GM12873 (cell line): Measurements from ENCODE around the gene PARD3.

Experiments used
- CTCF ChIP-seq: IDR thresholded peaks from 2 replicates; pipeline ENCODE4 v1.5.1; 2012; ENCODE audit warnings: low read depth, mild to moderate bottlenecking, moderate library complexity, low read length, control low read depth; ENCODE audit not compliant: insufficient read depth; ENCODE audit errors: missing control alignments

Gene PARD3

DNA sequence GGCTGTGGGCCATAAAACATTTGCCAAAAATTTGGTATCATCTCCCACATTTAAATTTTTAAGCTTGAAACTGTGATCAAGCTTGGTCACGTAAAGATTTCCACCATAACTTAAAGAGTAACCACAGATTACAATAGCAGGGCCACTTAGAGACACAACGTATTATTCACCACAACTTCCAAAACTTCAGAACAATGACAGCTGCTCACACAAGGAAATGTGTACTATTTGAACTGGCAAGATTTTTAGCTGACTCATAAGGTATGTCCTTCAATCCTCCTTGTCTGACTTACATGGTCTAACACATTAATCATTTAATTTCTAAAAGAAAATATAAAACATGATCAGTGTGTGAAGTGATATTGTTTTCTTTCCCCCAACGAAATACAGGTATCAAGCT is 234.5 kb downstream of the PARD3 start:
- TF ChIP-seq CTCF = no peak

DNA sequence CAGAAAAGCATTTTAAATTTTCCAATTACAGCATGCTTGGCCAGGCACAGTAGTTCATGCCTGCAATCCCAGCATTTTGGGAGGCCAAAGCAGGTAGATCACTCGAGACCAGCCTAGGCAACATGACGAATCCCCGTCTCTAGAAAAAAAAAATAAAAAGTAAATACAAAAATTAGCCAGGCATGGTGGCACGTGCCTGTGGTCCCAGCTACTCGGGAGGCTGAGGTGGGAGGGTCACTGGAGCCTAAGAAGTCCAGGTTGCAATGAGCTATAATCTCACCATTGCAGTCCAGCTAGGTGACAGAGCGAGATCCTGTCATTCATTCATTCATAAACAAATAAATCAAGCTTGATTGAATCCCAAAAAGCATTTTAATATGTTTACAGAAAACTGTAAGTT is 234.9 kb downstream of the PARD3 start:
- TF ChIP-seq CTCF = no peak

- no peak for TF ChIP-seq CTCF
Observed at GRCh38 chr10:34578468-34578867, 236.6 kb downstream of the PARD3 start.

DNA sequence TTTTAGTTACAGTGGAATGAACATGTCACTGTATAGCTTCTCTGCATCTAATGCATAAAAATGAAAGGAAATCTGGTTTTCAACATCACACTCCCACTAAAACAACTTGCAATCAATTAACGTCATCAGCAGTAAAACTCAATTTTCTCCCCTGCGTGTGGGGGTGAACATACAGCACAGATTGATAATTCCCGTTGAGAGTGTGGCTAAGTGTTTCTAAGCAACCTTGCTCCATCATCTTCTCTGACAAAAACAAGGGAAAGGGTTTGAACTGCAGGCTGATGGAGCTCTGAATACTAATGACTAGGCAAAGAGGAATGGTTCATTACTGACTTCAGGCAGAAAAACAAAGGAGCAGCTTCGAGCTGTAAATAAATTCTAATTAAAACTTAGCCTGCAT is 238.3 kb downstream of the PARD3 start:
- TF ChIP-seq CTCF = no peak

DNA sequence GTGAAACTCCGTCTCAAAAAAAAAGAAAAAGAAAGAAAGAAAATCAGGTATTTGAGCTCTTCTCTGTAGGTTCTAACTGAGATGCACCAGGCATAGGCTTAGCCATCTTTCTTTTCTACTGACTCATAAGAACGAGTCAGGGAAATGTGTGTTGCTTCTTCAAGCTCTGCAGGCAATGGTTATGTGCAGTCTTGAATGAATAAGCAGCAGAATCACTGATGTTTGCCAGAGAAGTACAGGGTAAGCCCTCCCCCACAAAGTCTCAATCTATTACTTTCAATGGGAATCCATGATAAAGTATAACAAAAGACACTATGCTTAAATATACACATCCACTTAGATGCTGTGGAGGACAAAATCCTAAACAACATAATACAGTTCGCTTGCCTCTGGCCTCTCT is 239.2 kb downstream of the PARD3 start:
- TF ChIP-seq CTCF = no peak

- TF ChIP-seq CTCF = no peak
Observed at GRCh38 chr10:34574353-34574934, 240.7 kb downstream of the PARD3 start.

GRCh38 chr10:34570887-34571286 is 244.2 kb downstream of the PARD3 start:
- TF ChIP-seq CTCF = no peak

DNA sequence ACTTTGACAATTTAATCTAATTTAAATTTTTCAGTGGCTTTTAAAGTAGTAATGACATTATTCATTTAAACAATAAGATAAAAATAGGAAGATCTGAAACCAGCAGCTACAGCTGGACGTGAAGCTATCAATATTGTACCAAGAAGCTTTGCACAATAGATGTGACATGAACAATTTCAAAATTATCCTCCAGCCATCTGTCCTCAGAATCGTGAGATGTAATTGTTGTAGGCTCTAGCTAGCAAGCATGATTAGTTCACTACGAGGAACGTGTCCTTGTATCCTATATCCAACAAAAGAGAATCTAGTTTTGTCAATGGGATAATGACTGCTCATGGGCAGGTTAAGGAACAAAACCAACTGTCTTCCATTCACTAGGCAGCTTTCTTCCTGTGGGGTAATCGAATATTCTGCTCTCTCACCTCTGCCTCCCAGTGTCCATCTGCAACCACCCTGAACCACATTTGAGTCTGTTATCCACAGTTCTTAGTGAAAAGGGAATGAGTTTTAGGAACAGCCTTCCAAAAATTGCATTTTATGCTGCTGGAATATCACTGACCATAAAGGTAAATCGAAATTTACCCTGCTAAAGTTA is 247.3 kb downstream of the PARD3 start:
- TF ChIP-seq CTCF = no peak
